NCI-H2029 (cell line): ENCODE results near the gene TEX54.
"Not testable (repeated sequence)": the region's sequence is repeated elsewhere in the genome, so short reads cannot be mapped to it uniquely, and the experiment has no call there.

Experiments used
- DNase-seq: peaks from one replicate; lab custom pipeline; 2025; lab: John Stamatoyannopoulos, UW

Gene TEX54

GRCh38 chr11:62835336-62835735 is 2.7 kb upstream of the TEX54 start:
- no peak for DNase-seq

- peak; percentile 97 for DNase-seq
These were observed 913 bp downstream of the TEX54 start, which contains the start of gene STX5 for GRCh38 chr11:62831520-62832335. Gene STX5, minus strand, starts transcription at chr11:62832051. Its CDS starts 808 bp downstream, at chr11:62831243.

GRCh38 chr11:62830904-62831519 is 1.6 kb downstream of the TEX54 start:
- no peak for DNase-seq

GRCh38 chr11:62828130-62828529 is 4.5 kb downstream of the TEX54 start:
- not testable (repeated sequence) for DNase-seq

- no peak for DNase-seq
These were observed 9.0 kb downstream of the TEX54 start for GRCh38 chr11:62823677-62824076.

GRCh38 chr11:62817129-62817528 is 15.5 kb downstream of the TEX54 start:
- no peak for DNase-seq

- DNase-seq = no peak
These were observed 16.1 kb downstream of the TEX54 start for GRCh38 chr11:62816557-62816956.

- no peak for DNase-seq
These were observed 21.0 kb downstream of the TEX54 start for GRCh38 chr11:62811659-62812058.

GRCh38 chr11:62810748-62811147 is 21.9 kb downstream of the TEX54 start:
- no peak for DNase-seq

GRCh38 chr11:62806611-62807121 is 26.0 kb downstream of the TEX54 start:
- no peak for DNase-seq

- DNase-seq = no peak
These were observed 26.6 kb downstream of the TEX54 start for GRCh38 chr11:62805961-62806441.

GRCh38 chr11:62805076-62805892 is 27.4 kb downstream of the TEX54 start, which contains the start of gene NXF1:
Gene NXF1, minus strand, starts transcription at chr11:62805440. Its CDS starts 84 bp downstream, at chr11:62805356.
- DNase-seq = peak; percentile 92

GRCh38 chr11:62804310-62805075 is 28.1 kb downstream of the TEX54 start:
- DNase-seq = no peak

GRCh38 chr11:62801071-62801470 is 31.6 kb downstream of the TEX54 start:
- DNase-seq = no peak

- DNase-seq = no peak
These were observed 33.2 kb downstream of the TEX54 start for GRCh38 chr11:62799486-62799885.

- DNase-seq = no peak
These were observed 36.4 kb downstream of the TEX54 start for GRCh38 chr11:62796281-62796680.

GRCh38 chr11:62794201-62794775 is 38.4 kb downstream of the TEX54 start:
- DNase-seq = no peak

GRCh38 chr11:62792202-62792575 is 40.5 kb downstream of the TEX54 start:
- no peak for DNase-seq

GRCh38 chr11:62791501-62792201 is 41.0 kb downstream of the TEX54 start, which contains the start of gene TMEM223:
Gene TMEM223, minus strand, starts transcription at chr11:62792006. Its CDS starts 12 bp downstream, at chr11:62791994.
- peak; percentile 71 for DNase-seq

GRCh38 chr11:62789576-62789975 is 43.1 kb downstream of the TEX54 start:
- no peak for DNase-seq
